Liver (tissue), 9 donors: ENCODE results near the gene TMEM178B. TPM values are rescaled to one million over a fixed set of nuclear protein-coding genes. Genes with fewer than 3 reads are reported as not detected.

Experiments used
- DNase-seq: peaks from one replicate; pipeline ENCODE4 v3.0.0-alpha.2; 2017; ENCODE audit warnings: low spot score
- H3K27ac ChIP-seq, 2 donors: one replicate each; pipeline ENCODE4 v1.7.0; 2013; ENCODE audit warnings: inconsistent platforms in 2 of 2, low read length in 2 of 2, control low read depth in 1 of 2, low read depth in 1 of 2, mild to moderate bottlenecking in 1 of 2
- H3K27me3 ChIP-seq, 4 donors: one replicate each; pipeline versions ENCODE4 v1.6.1 to v1.7.0; 2013; ENCODE audit warnings: low read length in 3 of 4, inconsistent platforms in 1 of 4, mild to moderate bottlenecking in 1 of 4, moderate library complexity in 1 of 4; ENCODE audit not compliant: control insufficient read depth in 4 of 4, insufficient read depth in 4 of 4
- H3K36me3 ChIP-seq, 4 donors: one replicate each; pipeline versions ENCODE4 v1.6.1 to v1.7.0; 2013; ENCODE audit warnings: low read length in 3 of 4, mild to moderate bottlenecking in 3 of 4, low read depth in 1 of 4, moderate library complexity in 1 of 4; ENCODE audit not compliant: control insufficient read depth in 4 of 4, insufficient read depth in 3 of 4
- H3K4me1 ChIP-seq, 4 donors: one replicate each; pipeline versions ENCODE4 v1.6.1 to v1.7.0; 2013; ENCODE audit warnings: low read length in 3 of 4, mild to moderate bottlenecking in 3 of 4, moderate library complexity in 1 of 4; ENCODE audit not compliant: control insufficient read depth in 4 of 4, insufficient read depth in 4 of 4
- H3K4me3 ChIP-seq, 3 donors: one replicate each; pipeline versions ENCODE4 v1.6.1 to v1.7.0; 2013; ENCODE audit warnings: low read length in 3 of 3, control low read depth in 1 of 3, low read depth in 1 of 3, mild to moderate bottlenecking in 1 of 3
- H3K9ac ChIP-seq, 2 donors: one replicate each; pipeline ENCODE4 v1.7.0; 2013; ENCODE audit warnings: low read length in 2 of 2, mild to moderate bottlenecking in 2 of 2, moderate library complexity in 2 of 2, control low read depth in 1 of 2, low read depth in 1 of 2
- H3K9me3 ChIP-seq, 4 donors: one replicate each; pipeline versions ENCODE4 v1.6.1 to v1.7.0; 2013; ENCODE audit warnings: low read length in 3 of 4; ENCODE audit not compliant: control insufficient read depth in 4 of 4
- ATF3 ChIP-seq: IDR thresholded peaks from 2 replicates; pipeline ENCODE4 v1.6.1; 2016; ENCODE audit warnings: antibody characterized with exemption
- CTCF ChIP-seq: fragments of 150-350 bp; IDR thresholded peaks from 2 replicates; pipeline ENCODE4 v1.5.1; 2017; ENCODE audit warnings: improper control_type of control experiment, low read depth, low read length; ENCODE audit not compliant: missing input control
- EGR1 ChIP-seq, 2 donors: IDR thresholded peaks; 2 replicates each; pipeline ENCODE4 v1.6.1; 2016 to 2018; ENCODE audit warnings: antibody characterized with exemption in 2 of 2, low read depth in 2 of 2
- FOXA1 ChIP-seq: IDR thresholded peaks from 2 replicates; pipeline ENCODE4 v1.6.1; 2016; ENCODE audit warnings: antibody characterized with exemption
- FOXA2 ChIP-seq: IDR thresholded peaks from 2 replicates; pipeline ENCODE4 v1.6.1; 2016; ENCODE audit warnings: antibody characterized with exemption
- GABPA ChIP-seq, 2 donors: IDR thresholded peaks in 1 of 2; conservative IDR thresholded peaks in 1 of 2; 2 replicates each; pipeline ENCODE4 v1.6.1; 2016; ENCODE audit warnings: antibody characterized with exemption in 2 of 2, mild to moderate bottlenecking in 1 of 2, moderate library complexity in 1 of 2
- HNF4A ChIP-seq, 2 donors: conservative IDR thresholded peaks; 2 replicates each; pipeline ENCODE4 v1.6.1; 2016; ENCODE audit warnings: antibody characterized with exemption in 2 of 2, mild to moderate bottlenecking in 2 of 2
- HNF4G ChIP-seq: IDR thresholded peaks from 2 replicates; pipeline ENCODE4 v1.6.1; 2016; ENCODE audit warnings: antibody characterized with exemption
- JUND ChIP-seq, 2 donors: IDR thresholded peaks; 2 replicates each; pipeline ENCODE4 v1.6.1; 2016; ENCODE audit warnings: antibody characterized with exemption in 2 of 2
- MAX ChIP-seq: IDR thresholded peaks from 2 replicates; pipeline ENCODE4 v1.6.1; 2016; ENCODE audit warnings: antibody characterized with exemption
- NR2F2 ChIP-seq: IDR thresholded peaks from 2 replicates; pipeline ENCODE4 v1.6.1; 2016; ENCODE audit warnings: antibody characterized with exemption
- RAD21 ChIP-seq, 2 donors: IDR thresholded peaks; 2 replicates each; pipeline ENCODE4 v1.6.1; 2016; ENCODE audit warnings: antibody characterized with exemption in 2 of 2, mild to moderate bottlenecking in 2 of 2
- REST ChIP-seq: IDR thresholded peaks from 2 replicates; pipeline ENCODE4 v1.6.1; 2016; ENCODE audit warnings: antibody characterized with exemption, mild to moderate bottlenecking
- RXRA ChIP-seq, 2 donors: IDR thresholded peaks; 2 replicates each; pipeline ENCODE4 v1.6.1; 2017 to 2018; ENCODE audit warnings: antibody characterized with exemption in 2 of 2, mild to moderate bottlenecking in 1 of 2
- SP1 ChIP-seq: IDR thresholded peaks from 2 replicates; pipeline ENCODE4 v1.6.1; 2018; ENCODE audit warnings: antibody characterized with exemption, mild to moderate bottlenecking
- TAF1 ChIP-seq: conservative IDR thresholded peaks from 2 replicates; pipeline ENCODE4 v1.6.1; 2016; ENCODE audit warnings: antibody characterized with exemption, mild to moderate bottlenecking
- YY1 ChIP-seq: IDR thresholded peaks from 2 replicates; pipeline ENCODE4 v1.6.1; 2016; ENCODE audit warnings: antibody characterized with exemption, mild to moderate bottlenecking
- ZBTB33 ChIP-seq: IDR thresholded peaks from 2 replicates; pipeline ENCODE4 v1.6.1; 2016; ENCODE audit warnings: antibody characterized with exemption
- WGBS: extraction: QIAGEN DNeasy Blood & Tissue Kit; methylation state at CpG from one replicate; pipeline ENCODE4 v1.1.7; 2013; 5-methylcytosine and 5-hydroxymethylcytosine counted together
- polyA plus RNA-seq, 2 donors: library from polyadenylated mRNA; stranded (reverse) in 1 of 2; unstranded in 1 of 2; fragments of 200-250 nt in 1 of 2; fragments of >200 nt in 1 of 2; fragmentation: Nextera tagmentation in 1 of 2; extraction: Ambion mirVana in 1 of 2; gene quantifications; one replicate each; pipeline versions ENCODE4 v1.2.1 to v1.2.3, GENCODE V29; 2013 to 2015
- total RNA-seq, 2 donors: library from RNA; depleted of rRNA; stranded (reverse); fragments of >200 nt; gene quantifications; one replicate each; pipeline ENCODE4 v1.2.3, GENCODE V29; 2014
- donor health status: healthy.
- donor health status: healthy.
- donor health status: healthy.
- donor health status: healthy.
- donor health status: healthy.

Gene TMEM178B
- total and polyA plus RNA-seq, 4 donors, result under 0.01 to 0.02 (median under 0.01) TPM; not detected in 1

GRCh38 chr7:141349338-141349737 lies 275.5 kb downstream of the TMEM178B start:
- Histone ChIP-seq H3K27ac (no peak overlapping the region), H3K36me3 (no peaks in the 10 kb centered on the region), H3K4me1 (no peaks in the 10 kb centered on the region), H3K9me3 (no peaks in the 10 kb centered on the region), H3K27me3 (no peaks in the 10 kb centered on the region), H3K4me3 (no peak overlapping the region), H3K9ac (no peak overlapping the region)
- no peak for TF ChIP-seq ATF3
- TF ChIP-seq FOXA2, result no peak
- TF ChIP-seq HNF4G, result no peak
- TF ChIP-seq MAX, result no peak
- DNase-seq, result no peak
- 77% methylated on average over 5 of the region's 5 CpGs for WGBS

- WGBS, result 67% methylated on average over 2 of the region's 2 CpGs
- no peak for DNase-seq
- H3K27me3 ChIP-seq, result no peaks in the 10 kb centered on the region
- no peak overlapping the region for H3K9ac ChIP-seq
- H3K4me3 ChIP-seq, result no peak overlapping the region
- no peaks in the 10 kb centered on the region for H3K36me3 ChIP-seq
- no peaks in the 10 kb centered on the region for H3K9me3 ChIP-seq
- TF ChIP-seq REST (no peak), HNF4G (no peak), EGR1 (IDR thresholded peaks at IDR 0.05; ENCODE audit: low read depth in 2 of 2) (no peak), JUND (IDR thresholded peaks at IDR 0.05) (no peak)
- H3K27ac ChIP-seq, result no peak overlapping the region
- H3K4me1 ChIP-seq, result no peaks in the 10 kb centered on the region
These were observed 275.9 kb downstream of the TMEM178B start for GRCh38 chr7:141349804-141350203.

GRCh38 chr7:141351175-141351574 lies 277.3 kb downstream of the TMEM178B start:
- DNase-seq, result no peak
- no peak overlapping the region for H3K27ac ChIP-seq
- TF ChIP-seq EGR1 (IDR thresholded peaks at IDR 0.05; ENCODE audit: low read depth in 2 of 2), result no peak
- no peak for TF ChIP-seq FOXA1
- TF ChIP-seq ATF3, result no peak
- no peak for TF ChIP-seq GABPA (IDR thresholded peaks at IDR 0.05 in 1 of 2, conservative IDR thresholded peaks at IDR 0.05 in 1 of 2)
- no peak for TF ChIP-seq FOXA2
- TF ChIP-seq SP1, result no peak
- no peak for TF ChIP-seq ZBTB33
- TF ChIP-seq RAD21 (IDR thresholded peaks at IDR 0.05), result no peak
- no peak for TF ChIP-seq TAF1
- TF ChIP-seq CTCF, result no peak
- no peak for TF ChIP-seq HNF4G
- TF ChIP-seq HNF4A (conservative IDR thresholded peaks at IDR 0.05), result no peak
- TF ChIP-seq NR2F2, result no peak
- no peak for TF ChIP-seq JUND (IDR thresholded peaks at IDR 0.05)
- no peak for TF ChIP-seq RXRA (IDR thresholded peaks at IDR 0.05)
- TF ChIP-seq MAX, result no peak
- no peak for TF ChIP-seq YY1
- no peak overlapping the region for H3K9ac ChIP-seq
- H3K36me3 ChIP-seq, result no peaks in the 10 kb centered on the region
- no peaks in the 10 kb centered on the region for H3K4me1 ChIP-seq
- peaks cover 0 to 3% (median 0%) of the 10 kb centered on the region in 4 donors for H3K27me3 ChIP-seq
- H3K9me3 ChIP-seq, result no peaks in the 10 kb centered on the region
- WGBS, result 53% methylated on average over 3 of the region's 3 CpGs
- H3K4me3 ChIP-seq, result no peak overlapping the region
